AG20443 (cell line): ENCODE data around the gene ALDH16A1.
"Not testable (repeated sequence)": the region's sequence is repeated elsewhere in the genome, so short reads cannot be mapped to it uniquely, and the experiment has no call there.

ENCODE experiments used
- DNase-seq: peaks from one replicate; pipeline ENCODE4 v3.0.0; 2012; ENCODE audit warnings: low spot score, mixed read lengths

ALDH16A1 gene

GRCh38 chr19:49441210-49441959 lies 11.6 kb upstream of the ALDH16A1 start, which contains the start of gene SLC17A7:
Gene SLC17A7 (minus strand): TSS chr19:49441527. CDS start chr19:49441379, 148 bp downstream.
- DNase-seq, result peak; percentile 72

- no peak for DNase-seq
These were observed 11.1 kb upstream of the ALDH16A1 start for GRCh38 chr19:49441960-49442350.

DNA sequence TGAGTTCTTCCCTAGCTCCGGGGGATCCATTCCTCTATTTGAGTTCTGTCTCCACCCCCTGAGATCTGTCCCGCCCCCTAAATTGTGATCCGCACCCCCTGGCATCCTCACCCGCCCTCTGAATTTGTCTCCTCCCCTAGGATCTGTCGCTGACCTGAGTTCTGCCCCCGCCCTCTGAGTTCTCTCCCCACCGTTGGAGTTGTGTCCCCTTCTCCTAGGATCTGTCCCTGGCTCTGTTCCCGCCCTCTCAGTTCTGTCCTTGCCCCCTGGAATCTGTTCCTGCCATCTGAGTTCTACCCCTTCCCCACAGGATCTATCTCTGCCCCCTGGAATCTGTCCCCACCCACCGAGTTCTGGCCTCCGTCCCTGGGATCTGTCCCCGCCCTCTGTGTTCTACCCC lies 10.7 kb upstream of the ALDH16A1 start:
- DNase-seq, result peak; percentile 63

- peak; percentile 95 for DNase-seq
These were observed 10.2 kb upstream of the ALDH16A1 start for GRCh38 chr19:49442771-49443365.

DNA sequence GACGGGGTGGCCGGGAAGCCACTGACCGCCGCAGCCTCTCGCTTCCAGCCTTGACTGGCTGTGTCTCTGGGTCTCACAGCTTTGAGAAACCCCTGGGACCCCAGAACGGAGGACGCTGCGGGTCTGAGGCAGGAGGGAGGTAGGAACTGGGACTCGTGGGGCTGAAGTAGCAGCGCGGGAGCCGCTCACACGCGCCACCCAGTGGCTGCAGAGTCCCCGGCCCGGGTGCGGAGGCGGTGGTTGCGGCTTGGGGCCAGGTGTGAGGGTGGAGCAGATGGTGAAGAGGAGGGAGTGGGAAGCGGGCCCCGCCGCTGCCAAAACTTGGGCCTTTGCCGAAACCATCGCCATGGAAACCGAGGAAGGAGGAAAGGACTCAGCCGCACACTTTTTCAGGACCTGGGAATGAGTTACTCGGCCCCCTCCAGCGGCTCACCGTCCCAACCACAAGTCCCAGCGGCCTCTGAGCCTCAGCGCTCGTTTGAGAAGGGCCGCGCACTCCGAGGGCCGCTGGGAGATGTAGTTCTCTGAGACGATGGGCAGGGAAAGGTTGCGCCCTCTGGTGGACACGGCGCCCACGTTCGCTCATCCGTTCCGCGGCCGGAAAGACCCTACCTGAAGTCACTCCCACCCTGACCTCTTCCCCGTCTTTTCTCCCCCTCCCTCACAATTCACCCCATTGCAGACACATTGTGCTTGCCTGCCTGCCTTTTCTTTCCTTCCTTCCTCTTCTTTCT lies 9.5 kb upstream of the ALDH16A1 start:
- DNase-seq, result peak; percentile 91

DNA sequence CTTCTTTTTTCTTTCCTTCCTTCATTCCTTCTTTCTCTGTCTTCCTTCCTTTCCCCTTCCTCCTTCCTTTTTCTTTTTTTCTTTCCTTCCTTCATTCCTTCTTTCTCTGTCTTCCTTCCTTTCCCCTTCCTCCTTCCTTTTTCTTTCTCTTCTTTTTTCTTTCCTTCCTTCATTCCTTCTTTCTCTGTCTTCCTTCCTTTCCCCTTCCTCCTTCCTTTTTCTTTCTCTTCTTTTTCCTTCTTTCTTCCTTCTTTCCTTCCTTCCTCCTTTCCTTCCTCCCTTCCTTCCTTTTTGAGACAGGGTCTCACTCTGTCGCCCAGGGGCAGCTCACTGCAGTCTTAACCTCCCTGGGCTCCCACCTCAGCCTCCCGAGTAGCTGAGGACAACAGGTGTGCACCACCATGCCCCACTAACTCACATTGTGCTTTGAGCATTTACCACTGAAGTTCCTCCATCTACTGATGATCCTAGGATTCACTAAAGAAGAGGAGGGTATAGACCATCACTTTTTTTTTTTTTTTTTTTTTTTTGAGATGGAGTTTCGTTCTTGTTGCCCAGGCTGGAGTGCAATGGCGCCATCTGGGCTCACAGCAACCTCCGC lies 8.8 kb upstream of the ALDH16A1 start:
- DNase-seq, result not testable (repeated sequence)

DNA sequence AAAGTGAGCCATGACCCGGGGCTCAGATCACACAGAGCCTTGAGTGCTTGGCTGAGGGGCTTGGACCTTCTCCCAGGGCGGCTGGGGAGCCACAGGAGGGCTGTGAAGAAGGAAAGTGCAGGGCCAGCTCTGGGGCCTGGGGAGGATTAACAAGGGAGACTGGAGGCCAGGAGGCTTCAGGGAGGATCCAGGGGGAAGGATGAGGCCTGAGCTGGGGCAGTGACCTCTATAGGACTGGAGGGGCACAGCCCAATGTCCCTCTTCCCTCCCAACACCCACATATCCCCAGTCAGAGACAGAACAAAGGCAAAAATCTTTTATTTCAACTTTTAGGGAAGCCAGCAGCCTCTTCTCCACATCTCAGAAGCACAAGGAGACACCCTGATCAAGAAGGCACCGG lies 7.0 kb upstream of the ALDH16A1 start:
- no peak for DNase-seq

DNA sequence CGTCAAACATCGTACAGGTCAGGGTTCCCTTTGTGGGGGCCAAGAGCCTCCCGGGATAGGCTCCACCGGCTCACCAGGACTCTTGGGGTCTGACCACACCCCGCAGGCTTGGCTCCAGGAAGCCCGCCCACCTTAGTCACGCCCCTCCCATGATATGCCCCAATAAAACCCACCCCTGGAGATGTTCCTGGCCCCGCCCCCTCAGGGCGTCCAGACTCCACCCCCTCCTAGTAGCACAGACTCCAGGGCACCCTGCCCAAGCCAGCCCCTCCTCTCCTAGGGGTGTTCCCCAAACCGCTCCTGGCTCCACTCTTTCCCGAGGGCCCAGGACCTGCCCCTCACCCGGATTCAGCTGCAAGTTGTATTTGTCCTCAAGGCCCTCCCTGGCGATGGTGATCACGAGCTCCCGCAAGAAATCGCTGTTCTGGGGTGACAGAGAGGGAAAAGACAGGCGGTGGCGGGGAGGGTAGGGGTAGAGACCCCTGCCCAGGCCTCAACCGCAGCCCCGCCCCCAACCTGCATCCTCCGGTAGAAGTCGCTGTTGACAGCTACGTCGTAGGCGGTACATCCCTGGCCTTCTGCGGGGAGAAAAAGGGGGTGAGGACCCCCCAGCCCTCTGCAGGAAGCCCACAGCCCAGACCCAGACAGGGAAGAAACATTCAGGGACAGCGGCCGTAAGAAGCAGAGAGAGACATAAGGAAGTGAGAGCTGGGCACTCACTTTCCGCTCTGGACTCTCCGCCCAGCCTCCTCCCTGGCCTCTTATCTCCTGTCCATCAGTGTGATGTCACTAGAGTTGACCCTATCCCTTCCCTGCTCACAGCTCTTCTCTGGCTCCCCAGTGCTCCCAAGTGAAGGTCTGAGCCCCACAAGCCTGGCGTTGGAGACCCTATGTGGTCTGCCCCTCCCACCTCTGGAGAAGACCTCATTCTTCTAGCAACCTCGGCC lies 5.3 kb upstream of the ALDH16A1 start:
- no peak for DNase-seq

GRCh38 chr19:49448432-49448786 lies 4.6 kb upstream of the ALDH16A1 start:
- DNase-seq, result no peak

- DNase-seq, result no peak
These were observed 2.6 kb upstream of the ALDH16A1 start for GRCh38 chr19:49450405-49450804.

DNA sequence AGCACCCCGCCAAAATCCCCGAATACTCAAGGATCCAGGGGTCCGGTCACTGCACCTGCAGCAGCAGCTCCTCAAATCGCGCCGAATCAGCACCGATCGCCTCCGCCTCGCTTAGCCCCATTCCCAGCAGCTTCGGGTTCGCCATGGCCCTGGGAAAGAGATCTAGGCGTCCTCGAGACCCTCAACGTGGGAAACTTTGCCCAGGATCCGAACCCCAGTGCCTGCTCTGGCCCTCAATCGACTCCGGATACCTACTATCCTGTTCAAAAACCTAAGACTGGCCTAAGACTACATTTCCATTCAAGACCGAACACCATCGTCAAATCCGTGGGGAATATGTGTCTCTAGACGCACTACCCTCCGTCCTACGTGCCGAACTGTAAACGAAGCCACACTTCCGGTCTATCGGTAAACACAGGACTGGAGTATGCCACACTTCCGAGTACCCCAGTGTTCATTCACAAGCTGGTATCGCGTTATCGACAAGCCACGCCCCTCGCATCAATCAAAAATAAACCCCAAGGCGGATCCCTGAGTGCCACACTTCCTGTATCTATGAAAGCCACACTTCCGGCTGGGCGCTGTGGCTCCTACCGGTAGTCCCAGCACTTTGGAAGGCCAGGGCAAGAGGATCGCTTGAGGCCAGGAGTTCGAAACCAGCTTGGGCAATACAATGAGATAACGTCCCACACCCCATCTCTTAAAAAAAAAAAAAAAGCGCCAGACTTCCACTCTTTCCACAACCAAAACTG lies 1.4 kb upstream of the ALDH16A1 start, which contains the start of gene PIH1D1:
TSS of gene PIH1D1 (minus strand) at position 385 of the 752 bp plus-strand sequence. CDS start at position 145, 240 bp downstream.
- peak; percentile 92 for DNase-seq

- no peak for DNase-seq
These were observed 774 bp downstream of the ALDH16A1 start for GRCh38 chr19:49453757-49454240.

GRCh38 chr19:49455773-49456172 lies 2.7 kb downstream of the ALDH16A1 start:
- DNase-seq, result no peak

GRCh38 chr19:49456326-49456725 lies 3.3 kb downstream of the ALDH16A1 start:
- DNase-seq, result no peak

- DNase-seq, result no peak
These were observed 5.5 kb downstream of the ALDH16A1 start for GRCh38 chr19:49458567-49458903.

- DNase-seq, result no peak
These were observed 6.4 kb downstream of the ALDH16A1 start for GRCh38 chr19:49459388-49459787.

- DNase-seq, result not testable (repeated sequence)
These were observed 8.1 kb downstream of the ALDH16A1 start for GRCh38 chr19:49461130-49461529.

DNA sequence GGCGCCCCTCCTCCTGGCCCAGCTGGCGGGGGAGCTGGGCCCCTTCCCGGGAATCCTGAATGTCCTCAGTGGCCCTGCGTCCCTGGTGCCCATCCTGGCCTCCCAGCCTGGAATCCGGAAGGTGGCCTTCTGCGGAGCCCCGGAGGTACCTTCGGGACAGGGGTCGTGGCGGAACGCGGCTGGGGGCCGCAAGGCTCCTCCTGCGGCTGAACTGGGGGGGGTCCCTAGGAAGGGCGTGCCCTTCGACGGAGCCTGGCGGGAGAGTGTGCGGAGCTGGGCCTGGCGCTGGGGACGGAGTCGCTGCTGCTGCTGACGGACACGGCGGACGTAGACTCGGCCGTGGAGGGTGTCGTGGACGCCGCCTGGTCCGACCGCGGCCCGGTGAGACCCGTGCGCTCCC lies 8.6 kb downstream of the ALDH16A1 start:
- DNase-seq, result no peak

DNA sequence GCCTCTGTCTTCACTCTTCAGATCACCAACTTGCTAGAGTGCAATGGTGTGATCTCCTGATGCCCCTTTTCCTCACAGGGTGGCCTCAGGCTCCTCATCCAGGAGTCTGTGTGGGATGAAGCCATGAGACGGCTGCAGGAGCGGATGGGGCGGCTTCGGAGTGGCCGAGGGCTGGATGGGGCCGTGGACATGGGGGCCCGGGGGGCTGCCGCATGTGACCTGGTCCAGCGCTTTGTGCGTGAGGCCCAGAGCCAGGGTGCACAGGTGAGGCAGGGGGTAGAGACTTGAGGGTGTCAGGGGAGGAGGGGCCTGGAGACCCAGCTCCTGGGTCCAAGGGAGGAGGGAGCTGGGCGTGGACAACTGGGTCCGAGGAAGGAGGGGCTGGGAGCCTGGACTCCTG lies 9.5 kb downstream of the ALDH16A1 start:
- no peak for DNase-seq

DNA sequence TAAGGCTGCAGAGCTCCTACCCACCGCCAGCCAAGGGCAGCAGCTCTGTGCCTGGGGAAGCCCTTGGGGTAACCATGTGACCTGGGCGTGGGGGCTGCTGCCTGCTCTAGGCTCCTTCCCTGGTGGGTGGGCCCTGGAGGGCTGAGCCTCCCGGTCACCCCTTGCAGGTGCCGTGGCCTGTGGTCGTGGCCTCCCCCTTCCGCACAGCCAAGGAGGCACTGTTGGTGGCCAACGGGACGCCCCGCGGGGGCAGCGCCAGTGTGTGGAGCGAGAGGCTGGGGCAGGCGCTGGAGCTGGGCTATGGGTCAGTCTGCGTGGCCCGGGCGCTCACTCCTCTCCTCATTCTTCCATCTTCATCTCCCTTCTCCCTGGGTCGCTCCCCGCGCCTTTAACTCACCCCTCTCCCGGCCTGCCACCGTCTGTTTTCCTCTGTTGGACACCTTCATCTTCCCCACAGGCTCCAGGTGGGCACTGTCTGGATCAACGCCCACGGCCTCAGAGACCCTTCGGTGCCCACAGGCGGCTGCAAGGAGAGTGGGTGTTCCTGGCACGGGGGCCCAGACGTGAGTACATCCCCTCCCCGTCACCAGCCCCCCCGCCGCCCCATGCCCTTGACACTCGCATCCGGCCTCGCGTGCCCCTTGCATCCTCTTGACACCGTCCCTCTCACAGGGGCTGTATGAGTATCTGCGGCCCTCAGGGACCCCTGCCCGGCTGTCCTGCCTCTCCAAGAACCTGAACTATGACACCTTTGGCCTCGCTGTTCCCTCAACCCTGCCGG lies 11.1 kb downstream of the ALDH16A1 start:
- DNase-seq, result no peak
